ENCODE data around the gene ALG14.

DNA sequence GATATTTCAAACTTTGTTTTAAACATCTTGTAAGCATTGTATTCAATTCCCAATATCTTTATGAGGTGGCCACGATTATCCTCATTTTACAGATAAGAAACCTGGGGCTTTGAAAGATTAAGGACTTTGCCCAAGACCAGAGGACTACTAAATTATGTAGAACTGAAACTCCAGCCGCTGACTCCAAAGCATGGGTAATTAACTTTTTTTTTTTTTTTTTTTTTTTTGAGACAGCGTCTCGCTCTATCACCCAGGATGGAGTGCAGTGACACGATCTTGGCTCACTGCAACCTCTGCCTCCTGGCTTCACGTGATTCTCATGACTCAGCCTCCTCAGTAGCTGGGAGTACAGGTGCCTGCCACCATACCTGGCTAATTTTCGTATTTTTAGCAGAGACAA is 68.7 kb downstream of the ALG14 start:
- TF ChIP-seq, protein P1, sequence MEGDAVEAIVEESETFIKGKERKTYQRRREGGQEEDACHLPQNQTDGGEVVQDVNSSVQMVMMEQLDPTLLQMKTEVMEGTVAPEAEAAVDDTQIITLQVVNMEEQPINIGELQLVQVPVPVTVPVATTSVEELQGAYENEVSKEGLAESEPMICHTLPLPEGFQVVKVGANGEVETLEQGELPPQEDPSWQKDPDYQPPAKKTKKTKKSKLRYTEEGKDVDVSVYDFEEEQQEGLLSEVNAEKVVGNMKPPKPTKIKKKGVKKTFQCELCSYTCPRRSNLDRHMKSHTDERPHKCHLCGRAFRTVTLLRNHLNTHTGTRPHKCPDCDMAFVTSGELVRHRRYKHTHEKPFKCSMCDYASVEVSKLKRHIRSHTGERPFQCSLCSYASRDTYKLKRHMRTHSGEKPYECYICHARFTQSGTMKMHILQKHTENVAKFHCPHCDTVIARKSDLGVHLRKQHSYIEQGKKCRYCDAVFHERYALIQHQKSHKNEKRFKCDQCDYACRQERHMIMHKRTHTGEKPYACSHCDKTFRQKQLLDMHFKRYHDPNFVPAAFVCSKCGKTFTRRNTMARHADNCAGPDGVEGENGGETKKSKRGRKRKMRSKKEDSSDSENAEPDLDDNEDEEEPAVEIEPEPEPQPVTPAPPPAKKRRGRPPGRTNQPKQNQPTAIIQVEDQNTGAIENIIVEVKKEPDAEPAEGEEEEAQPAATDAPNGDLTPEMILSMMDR (IDR thresholded peaks at IDR 0.05; ENCODE audit: low read depth, low read length, missing input control), result no peak
- TF ChIP-seq, protein P2, sequence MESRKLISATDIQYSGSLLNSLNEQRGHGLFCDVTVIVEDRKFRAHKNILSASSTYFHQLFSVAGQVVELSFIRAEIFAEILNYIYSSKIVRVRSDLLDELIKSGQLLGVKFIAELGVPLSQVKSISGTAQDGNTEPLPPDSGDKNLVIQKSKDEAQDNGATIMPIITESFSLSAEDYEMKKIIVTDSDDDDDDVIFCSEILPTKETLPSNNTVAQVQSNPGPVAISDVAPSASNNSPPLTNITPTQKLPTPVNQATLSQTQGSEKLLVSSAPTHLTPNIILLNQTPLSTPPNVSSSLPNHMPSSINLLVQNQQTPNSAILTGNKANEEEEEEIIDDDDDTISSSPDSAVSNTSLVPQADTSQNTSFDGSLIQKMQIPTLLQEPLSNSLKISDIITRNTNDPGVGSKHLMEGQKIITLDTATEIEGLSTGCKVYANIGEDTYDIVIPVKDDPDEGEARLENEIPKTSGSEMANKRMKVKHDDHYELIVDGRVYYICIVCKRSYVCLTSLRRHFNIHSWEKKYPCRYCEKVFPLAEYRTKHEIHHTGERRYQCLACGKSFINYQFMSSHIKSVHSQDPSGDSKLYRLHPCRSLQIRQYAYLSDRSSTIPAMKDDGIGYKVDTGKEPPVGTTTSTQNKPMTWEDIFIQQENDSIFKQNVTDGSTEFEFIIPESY (IDR thresholded peaks at IDR 0.05), result no peak
- TF ChIP-seq YY1 (IDR thresholded peaks at IDR 0.05) (no peak), JUND (IDR thresholded peaks at IDR 0.05) (no peak), RAD21 (IDR thresholded peaks at IDR 0.05) (no peak), EGR1 (IDR thresholded peaks at IDR 0.05; ENCODE audit: low read depth in 2 of 2) (no peak), GABPA (IDR thresholded peaks at IDR 0.05 in 1 of 2, conservative IDR thresholded peaks at IDR 0.05 in 1 of 2) (no peak), RXRA (IDR thresholded peaks at IDR 0.05) (no peak)
- TF ChIP-seq, protein P3, sequence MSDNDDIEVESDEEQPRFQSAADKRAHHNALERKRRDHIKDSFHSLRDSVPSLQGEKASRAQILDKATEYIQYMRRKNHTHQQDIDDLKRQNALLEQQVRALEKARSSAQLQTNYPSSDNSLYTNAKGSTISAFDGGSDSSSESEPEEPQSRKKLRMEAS (IDR thresholded peaks at IDR 0.05), result no peak
